Activated CD4-positive, CD25-positive, alpha-beta regulatory T cell (primary cell): Measurements from ENCODE around the gene MCC.

Experiments
- DNase-seq, 4 experiments: peaks; one replicate each; lab custom pipeline; 2025; lab: John Stamatoyannopoulos, UW

MCC gene

DNA sequence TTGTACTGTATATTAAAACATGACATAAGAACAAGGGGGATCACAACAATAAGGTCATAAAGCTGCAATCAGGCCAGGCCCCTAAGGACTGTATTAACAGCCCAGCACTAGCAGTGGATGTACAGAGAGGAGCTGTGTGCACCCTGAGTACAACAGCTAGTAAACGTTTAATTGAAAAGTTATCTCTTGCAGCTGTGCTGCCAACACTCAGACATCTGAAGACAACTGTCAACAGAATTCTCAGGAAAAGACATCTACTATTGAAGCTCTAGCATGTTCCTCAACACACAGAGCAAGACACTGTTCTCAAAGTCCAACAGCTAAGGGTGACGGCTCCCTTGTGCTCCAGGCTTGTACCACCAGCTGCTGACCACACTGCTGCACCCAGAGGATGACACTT, 312.1 kb downstream of the MCC start:
- DNase-seq: no peak

DNA sequence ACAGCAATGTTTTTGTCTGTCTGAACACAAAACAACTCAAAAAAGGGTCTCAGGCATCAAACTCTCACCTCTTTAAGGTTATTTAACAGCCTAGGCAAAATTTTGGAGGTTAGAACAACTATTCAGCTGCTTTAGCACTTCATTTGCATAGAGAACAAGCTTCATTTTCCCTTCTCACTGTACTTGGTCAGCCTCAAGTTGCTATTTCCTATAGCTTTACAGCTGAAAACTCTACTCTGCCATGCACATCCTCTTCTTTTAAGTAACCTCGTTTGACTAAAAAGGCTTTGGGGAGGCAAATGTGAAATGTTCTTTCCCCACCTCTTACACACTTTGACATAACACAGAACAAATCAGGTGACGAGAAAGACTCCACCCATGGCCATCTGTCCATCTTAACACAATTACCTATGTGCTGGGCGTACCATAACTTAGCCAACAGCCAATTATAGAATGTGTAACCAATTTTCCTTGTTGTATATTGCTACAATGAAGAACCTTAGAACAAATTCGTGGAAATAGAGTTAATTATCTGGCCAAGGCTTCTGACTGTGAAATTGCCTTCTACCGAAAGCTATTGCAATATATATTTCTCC, 315.9 kb downstream of the MCC start:
- no peak for DNase-seq

DNA sequence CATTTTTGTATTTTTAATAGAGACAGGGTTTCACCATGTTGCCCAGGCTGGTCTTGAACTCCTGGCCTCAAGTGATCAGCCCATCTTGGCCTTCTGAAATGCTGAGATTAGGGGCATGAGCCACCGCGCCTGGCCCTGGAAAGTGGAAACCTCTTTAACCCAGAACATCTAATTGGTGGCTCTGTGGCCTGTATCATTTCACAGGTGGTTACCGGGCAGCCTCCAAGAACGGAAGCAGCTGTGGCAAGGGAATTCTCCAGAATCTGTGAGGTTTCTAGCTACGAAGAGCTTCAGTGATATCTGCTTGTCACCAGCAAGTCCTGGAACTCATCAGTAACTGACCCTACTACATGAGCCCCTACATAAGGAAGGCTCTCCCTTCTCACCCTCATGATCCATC, 316.7 kb downstream of the MCC start:
- no peak for DNase-seq

DNA sequence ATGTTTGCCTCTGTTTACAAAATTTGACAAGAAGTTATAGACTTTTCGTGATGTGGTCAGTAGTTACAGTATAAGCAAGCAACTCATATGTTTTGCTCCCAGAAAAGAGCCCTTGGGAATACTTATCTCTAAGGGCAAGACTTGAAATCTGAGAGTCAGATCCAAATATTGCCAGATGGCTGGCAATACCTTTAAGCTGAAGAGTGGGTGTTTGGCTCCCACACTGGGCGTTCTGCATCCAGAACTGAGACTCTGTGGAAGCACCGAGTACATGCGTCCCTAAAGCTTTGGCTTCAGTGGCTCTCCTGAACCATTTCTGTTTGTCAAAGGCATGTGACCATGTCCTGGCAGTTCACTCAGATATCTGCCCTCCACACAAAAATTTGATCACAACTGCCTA, 317.5 kb downstream of the MCC start:
- DNase-seq: no peak

- no peak for DNase-seq
Measured at GRCh38 chr5:113169720-113170119, 318.5 kb downstream of the MCC start.

DNA sequence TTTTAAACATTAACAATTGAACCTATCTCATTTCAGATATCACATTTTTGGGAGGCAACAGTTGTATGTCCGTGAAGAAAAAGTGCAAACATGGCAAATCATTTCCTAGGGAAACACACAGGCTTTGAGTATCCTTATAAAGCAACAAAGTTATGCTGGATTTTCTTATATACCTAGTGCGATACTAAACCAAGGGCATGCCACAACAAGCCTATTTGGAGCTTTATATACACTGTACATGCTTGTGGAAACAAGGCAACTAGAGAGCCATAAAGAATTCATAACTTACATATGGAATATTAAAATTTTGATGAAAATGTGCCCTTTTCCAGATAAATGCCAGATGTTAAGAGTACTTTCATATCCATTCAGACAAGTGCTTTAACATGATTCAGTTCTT, 320.3 kb downstream of the MCC start:
- DNase-seq: no peak

DNA sequence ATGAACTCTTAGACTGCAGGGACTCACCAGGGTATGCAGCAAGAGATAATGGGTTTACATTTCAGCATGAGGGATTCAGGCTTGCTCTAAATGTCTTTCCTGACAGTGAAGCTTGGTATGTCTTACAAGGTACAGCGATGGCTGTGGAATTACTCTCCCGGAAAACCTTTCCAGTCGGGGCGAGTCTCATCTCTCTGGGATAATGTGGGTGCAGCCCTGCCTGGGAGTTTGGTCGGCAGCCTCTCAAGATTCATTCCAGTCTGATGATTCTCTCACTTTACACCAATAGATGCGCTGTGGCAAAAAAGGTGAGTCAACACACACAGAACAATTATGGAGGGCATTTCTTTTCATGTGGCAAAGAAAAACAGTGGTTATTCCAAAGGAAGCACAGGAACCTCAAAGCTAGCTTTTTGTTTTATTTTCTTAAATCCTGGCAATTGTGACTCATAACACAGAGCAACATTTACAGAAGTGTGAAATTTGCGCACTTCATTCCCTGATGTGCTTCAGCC, 321.3 kb downstream of the MCC start:
- no peak for DNase-seq

- DNase-seq: no peak
Measured at GRCh38 chr5:113166261-113166660, 322.0 kb downstream of the MCC start.

GRCh38 chr5:113164021-113164420, 324.2 kb downstream of the MCC start:
- no peak for DNase-seq

GRCh38 chr5:113163328-113163727, 324.9 kb downstream of the MCC start:
- DNase-seq: no peak

DNA sequence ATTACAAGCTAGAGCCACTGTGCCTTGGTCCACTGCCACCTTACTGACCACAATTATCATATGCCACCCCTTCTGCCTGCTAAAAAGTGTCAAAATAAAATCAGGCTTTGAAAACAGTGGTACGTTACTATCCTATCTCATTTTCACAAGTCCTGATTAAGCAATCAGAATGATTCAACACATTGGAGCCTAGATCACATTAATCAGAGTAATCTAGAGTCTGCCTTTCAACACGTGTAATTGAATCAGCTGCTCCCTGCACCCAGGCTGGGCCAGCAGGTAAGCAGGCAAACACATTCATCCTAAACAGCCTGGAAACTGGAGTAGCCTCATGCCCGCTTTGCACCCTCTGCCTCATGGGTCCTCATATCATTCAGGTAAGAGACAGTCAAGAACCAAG, 325.5 kb downstream of the MCC start:
- no peak for DNase-seq

DNA sequence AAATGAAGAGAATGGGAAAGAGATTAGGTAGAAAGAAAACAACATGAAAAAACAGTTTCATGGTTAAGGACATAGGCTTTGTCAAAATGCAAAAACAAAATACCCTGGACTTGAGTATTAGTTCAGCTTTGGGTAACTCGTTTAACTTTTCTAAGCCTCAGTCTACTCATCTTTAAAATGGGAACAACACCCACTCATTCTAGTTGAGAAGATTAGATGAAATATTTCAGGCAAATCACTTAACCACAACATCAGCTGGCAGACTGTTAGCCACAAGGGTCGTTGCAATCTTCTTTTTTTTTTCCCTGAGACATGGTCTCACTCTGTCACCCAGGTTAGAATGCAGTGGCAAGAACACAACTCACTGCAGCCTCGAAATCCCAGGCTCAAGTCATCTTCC, 326.0 kb downstream of the MCC start:
- no peak for DNase-seq

GRCh38 chr5:113161806-113162205, 326.4 kb downstream of the MCC start:
- DNase-seq: no peak

GRCh38 chr5:113157886-113158285, 330.4 kb downstream of the MCC start:
- no peak for DNase-seq

GRCh38 chr5:113156271-113156877, 331.9 kb downstream of the MCC start:
- no peak for DNase-seq

DNA sequence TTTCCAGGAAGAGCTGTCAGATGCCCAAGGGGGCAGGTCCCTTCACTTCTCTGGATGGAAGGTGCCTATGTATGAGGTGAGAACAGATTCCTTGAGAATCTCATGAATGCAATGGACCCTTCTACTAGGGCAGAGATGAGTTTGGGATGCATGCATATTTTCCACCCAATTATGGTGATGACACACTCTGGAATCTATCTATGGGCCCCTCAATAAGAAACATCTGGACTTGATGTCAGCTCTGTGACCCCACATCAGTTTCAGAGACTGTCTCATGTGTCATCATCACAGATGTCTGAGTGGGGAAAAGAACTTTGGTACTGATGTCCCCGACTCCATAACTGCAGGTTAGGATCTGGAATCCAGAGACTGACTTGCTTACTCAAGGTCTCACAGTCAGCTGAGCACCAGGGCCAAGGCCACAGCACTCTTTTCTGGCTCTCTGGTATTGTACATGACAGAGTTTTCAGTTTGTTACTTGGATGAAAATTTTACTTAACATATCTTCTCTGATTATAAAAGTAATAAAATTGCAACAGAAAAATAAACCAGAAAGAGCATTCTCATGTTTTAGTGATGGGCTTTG, 334.6 kb downstream of the MCC start:
- no peak for DNase-seq

DNA sequence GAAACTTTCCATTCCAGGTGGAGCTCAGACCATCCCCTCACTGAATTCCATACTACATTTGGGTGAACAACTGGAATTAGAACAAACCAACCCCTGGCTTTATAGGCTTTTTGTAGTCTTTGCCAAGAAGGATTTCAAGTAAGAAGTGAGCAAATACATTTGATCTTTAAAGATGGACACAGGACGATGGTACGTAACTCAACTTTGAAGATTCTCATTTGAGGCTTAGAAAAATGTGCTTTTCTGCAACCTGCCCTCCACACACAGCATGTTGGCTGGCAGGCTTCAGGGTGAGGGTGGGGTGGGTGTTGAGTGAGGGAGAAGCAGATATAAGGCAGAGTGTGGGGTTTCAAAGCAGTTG, 335.9 kb downstream of the MCC start:
- DNase-seq: no peak

GRCh38 chr5:113151641-113152379, 336.4 kb downstream of the MCC start:
- no peak for DNase-seq

DNA sequence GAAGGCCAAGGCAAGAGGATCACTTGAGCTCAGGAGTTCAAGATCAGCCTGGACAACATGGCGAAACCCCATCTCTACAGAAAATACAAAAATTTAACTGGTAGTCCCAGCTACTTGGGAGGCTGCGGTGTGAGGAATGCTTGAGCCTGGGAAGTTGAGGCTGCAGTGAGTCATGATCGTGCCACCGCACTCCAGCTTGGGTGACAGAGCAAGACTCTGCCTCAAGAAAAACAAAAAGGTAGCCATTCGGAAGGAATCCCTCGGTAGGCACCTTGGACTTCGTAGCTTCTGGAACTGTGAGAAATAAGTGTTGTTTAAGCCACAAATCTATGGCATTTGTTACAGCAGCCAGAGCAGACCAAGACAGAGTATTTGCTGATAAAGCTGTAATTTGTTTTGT, 337.4 kb downstream of the MCC start:
- no peak for DNase-seq

- no peak for DNase-seq
Measured at GRCh38 chr5:113150221-113150620, 338.0 kb downstream of the MCC start.

DNA sequence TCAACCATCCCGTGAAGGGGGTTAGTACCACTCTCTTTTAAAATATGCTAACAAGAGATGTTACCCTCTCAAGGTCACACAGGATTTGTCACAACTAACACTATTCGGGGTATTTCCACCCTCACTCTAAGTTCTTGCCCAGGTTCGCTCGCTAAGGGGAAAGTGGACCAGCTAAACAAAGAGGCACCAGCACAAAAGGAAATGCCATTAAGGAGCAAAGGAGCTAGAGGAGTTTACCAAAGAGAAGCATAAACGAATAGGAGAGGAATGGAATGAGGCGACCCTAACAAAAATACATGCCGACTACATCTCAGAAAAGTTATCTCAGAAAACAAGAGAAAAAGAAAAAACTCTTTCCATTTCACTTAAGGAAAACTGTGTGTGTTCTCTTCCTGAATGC, 340.7 kb downstream of the MCC start:
- DNase-seq: no peak

- DNase-seq: no peak
Measured at GRCh38 chr5:113147101-113147508, 341.1 kb downstream of the MCC start.

GRCh38 chr5:113145757-113146387, 342.4 kb downstream of the MCC start:
- no peak for DNase-seq
